Stimulated activated CD4-positive, alpha-beta T cell treated with anti-CD3 and anti-CD28 coated beads, Interleukin-2, amount 100 ng/mL, for 4 hours (primary cell): ENCODE results near the gene ALPL.

Experiments
- DNase-seq: peaks from one replicate; pipeline ENCODE4 v3.0.0-alpha.2; 2020; ENCODE audit warnings: low read depth

ALPL gene

GRCh38 chr1:21598904-21599303, 89.7 kb downstream of the ALPL start:
- no peak for DNase-seq

- DNase-seq = no peak
These were observed 90.2 kb downstream of the ALPL start for GRCh38 chr1:21599402-21599801.

DNA sequence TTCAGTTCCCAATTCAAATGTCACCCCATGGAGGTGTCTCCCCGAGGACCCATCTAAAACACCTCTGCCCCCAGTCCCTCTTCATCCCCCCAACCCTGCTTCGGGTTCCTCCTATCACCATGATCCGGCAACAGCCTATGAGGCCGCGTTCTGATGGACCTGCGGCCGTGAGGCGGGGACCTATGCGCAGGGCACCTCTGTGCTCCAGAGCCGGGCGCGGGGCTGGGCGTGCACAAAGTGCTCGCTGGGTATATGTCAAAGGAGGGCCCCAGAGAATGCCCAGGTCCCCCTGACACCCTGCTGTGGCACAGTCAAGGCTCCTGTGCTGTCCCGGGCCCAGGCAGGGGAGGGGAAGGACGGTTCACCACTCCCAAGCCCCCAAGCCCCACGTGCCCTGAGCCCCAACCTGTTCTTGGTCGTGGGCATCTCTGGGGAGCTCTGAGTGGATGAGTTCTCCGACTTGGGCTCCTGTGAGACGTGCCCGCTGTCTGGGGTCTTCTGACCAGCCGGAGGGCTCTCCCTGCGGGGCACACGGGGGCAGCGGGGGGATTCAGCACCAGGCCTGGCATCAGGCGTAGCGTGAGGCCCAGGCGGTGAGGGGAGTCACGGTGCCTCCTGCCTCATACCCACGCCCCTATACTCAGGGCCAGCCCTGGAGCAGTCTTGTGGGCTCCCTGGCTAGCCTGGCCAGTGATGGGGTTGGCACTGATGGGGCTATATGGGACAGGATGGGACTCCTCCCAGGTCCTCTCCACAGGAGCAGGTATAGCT, 92.2 kb downstream of the ALPL start:
- DNase-seq = no peak

DNA sequence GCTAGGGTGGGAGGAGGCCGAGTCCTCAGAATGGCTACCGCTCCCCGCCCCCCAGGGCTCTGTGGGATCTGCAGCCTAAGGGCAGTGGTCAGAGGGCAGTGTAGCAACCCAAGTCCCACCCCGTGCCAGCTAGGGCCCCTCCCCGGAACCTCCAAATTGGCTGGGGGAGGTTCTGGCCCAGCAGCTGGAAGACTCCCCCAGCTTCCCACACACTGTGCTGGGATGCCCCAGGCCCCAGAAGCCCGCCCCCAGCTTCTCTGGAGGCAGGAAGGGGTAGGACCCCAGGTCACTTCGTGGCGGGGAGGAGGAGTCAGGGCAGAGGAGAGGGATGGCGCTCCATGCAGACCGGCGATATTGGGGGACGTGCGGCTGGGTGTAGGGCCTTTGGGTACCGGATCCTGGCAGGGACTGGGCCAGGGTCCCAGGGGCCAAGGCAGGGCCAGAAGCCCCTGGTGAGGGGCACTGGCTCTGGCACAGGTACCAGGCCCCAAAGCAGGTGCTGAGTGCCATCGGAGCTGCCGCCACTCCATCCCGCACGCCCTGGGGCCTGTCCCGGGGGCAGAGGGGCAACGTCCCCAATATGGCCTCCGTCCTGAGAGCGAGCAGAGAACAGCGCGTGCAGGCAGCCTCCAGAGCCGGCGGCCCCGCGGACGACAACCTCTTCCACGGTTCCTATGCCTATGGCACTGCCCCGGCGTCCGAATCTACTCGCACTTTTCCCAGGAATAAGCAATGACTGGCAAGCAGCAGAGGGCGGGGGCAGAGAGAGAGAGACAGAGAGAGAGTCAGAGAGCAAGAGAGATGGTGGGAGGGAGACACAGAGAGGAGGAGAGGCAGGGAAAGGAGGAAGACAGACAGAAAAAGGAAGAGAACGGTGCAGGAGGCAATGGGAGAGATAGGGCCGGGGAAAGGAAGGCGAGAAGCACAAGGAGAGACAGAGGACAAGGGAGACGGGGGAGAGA, 94.2 kb downstream of the ALPL start:
- no peak for DNase-seq

DNA sequence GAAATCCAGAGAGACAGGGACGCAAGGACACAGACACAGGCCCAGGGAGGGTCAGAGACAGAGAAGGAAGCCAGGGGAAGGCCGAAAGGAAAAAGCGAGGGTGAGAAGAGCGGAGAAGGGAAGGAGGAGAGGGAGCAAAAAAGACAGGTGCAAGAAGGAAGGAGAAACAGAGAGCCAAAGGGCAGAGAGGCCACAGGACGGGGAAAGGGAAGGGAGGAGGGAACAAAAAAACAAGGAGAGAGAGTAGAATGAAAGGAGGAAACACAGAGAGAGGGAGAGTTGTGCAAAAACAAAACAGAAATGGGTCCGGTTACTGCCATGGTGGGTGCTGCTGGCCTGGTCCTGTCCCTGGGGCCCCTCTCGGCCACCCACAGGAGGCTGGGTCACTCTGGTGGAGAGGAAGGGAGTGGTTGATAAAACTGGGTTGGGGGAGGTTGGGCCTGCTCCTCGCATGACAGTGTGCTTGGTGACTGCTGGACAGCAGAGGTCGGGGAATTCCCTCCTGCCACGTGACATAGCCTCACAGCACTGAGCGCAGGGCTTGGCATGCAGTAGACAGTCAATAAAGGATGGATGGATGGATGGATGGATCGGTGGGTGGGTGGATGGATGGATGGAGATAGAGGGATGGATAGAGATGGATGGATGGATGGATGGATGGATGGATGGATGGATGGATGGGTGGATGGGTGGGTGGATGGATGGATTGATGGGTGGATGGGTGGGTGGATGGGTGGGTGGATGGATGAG, 95.2 kb downstream of the ALPL start:
- no peak for DNase-seq

DNA sequence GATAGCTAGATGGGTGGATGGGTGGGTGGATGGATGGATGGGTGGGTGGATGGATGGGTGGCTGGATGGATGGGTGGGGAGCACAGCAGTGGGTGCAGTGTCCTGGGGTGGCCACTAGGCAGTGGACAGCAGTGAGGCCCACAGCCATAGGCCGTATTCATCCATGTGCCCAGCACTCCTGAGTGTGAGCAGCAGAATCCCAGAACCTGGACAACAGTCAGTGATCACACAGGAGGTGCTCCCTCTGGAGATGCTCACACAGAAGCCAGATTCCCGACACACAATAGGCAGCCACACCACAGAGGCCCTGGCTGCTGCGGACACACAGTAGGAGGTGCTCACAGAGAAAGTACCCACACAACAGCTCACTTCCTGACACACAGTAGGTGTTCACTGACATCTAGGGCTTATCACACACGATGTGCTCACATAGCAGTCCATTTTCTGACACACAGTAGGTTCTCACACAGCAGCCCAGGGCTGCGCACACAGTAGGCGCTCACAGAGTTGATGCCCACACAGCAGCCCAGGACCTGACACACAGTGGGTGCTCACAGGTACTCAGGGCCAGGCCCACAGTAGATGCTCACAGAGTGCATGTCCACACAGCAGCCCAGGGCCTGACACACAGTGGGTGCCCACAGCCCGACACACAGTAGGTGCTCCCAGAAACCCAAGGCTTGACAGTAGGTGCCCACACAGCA, 95.9 kb downstream of the ALPL start:
- no peak for DNase-seq

- no peak for DNase-seq
These were observed 96.9 kb downstream of the ALPL start for GRCh38 chr1:21605964-21606705.

DNA sequence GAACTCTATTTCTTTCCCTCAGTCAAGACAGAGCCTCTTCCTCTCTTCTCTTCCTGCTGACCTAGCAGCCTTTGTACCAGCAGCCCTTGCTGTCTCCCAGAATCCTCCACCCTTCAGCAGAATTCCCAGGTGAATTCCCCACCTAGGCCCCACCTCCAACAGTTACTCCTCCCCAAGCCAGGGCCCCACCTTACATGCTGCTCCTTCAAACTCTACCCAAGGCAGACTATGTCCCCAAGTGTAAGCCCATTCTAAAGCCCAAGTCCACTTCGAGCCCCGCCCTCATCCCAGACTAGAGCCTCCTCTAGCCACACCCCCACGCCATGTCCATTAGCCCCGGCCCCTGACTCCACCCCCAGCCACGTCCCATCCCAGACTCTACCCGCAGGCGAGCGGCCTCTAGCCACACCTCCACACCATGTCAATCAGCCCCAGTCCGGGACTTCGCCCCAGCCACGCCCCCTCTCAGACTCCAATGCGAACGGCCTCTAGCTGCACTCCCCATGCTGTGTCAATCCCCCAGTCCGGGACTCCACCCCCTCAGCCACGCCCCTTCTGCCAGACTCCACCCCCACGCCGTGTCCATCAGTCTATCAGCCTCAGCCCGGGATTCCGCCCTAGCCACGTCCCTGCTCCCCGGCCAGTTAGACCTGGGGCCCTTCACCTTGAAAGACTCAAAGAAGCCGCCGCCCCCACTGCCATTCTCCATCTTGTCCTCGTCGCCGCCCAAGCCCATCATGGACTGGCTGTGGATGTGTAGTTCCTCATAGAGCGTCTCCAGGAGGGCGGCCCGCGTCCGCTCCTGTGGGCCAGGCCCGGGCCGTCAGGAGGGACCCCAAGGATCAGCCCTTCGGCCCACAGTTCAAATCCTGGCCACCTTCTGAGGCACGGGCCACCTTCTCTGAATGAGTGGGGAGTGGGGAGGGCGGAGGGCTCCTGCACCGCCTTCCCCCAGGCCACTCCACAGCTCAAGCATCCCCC, 98.6 kb downstream of the ALPL start:
- DNase-seq = peak; percentile 6

- DNase-seq = no peak
These were observed 99.6 kb downstream of the ALPL start for GRCh38 chr1:21608798-21609197.

- no peak for DNase-seq
These were observed 100.8 kb downstream of the ALPL start for GRCh38 chr1:21610027-21610426.

GRCh38 chr1:21610989-21611785, 102.0 kb downstream of the ALPL start:
- no peak for DNase-seq

DNA sequence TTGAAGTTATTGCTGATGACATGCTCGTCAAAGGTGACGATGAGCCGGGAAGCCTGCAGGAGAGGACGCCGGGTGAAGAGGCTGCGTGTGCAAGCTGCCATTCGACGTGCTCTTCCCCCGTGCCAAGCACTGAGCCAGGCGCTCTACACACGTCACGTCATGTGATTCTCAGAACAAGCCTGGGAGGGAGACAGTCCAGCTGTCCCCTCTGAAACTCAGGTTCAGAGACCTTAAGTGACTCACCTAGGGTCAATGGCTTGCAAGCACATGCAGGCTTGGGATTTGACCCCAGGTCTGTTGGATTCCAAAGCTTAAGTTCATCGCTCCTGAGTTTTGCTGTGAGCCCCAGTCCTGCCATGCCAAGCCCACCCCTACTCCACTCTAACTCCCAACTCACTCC, 102.8 kb downstream of the ALPL start:
- DNase-seq = no peak

- DNase-seq = no peak
These were observed 104.0 kb downstream of the ALPL start for GRCh38 chr1:21613072-21613867.

DNA sequence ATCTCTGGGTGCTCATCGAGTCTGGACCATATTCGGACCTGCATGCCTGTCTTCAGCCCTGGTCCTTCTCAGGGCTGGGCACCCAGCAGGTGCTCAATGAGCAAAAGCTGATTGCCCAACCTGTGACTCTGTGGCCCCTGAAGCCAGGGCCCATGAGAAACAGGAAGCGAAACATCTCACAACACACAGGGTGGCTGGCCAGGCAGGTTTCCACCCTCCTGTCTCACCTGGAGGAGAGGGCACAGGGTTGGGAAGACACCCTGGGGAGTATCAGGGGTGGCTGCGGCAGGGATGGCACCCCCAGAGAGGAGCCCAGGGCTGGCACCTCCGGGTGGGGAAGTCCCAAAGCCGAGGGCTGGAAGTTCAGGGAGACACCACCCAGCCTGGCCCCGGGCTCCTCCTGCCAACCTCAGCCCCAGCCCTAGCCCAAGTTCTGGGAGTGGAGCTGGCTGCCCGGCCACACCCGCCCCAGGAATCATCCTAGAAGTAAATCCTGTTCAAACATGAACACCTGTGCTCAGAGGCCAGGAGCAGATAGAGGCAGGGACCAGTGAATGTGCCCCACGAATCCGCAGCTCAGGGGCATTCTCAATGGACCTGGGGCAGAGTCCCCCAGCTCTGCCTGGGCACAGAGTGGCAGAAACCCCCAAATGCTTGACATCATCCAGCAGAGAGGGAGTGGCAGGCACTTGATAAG, 105.3 kb downstream of the ALPL start:
- DNase-seq = no peak

DNA sequence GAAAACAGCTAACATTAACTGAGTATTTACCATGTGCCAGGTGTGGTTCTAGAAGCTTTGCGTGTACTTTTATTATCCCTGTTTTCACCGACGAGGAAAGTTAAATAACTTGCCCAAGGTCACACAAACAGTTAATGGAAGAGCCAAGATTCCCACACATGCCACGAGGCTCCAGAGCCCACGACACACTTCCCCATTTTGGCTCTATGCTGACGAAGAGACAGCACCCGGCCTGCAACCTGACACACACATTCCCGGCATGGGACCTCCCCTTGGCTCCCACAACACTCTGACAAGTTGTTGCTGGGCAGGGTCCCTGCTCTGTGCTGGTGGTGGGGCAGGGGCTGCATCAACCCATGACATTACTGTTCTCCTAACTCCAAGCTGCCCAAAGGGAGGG, 107.1 kb downstream of the ALPL start:
- no peak for DNase-seq

DNA sequence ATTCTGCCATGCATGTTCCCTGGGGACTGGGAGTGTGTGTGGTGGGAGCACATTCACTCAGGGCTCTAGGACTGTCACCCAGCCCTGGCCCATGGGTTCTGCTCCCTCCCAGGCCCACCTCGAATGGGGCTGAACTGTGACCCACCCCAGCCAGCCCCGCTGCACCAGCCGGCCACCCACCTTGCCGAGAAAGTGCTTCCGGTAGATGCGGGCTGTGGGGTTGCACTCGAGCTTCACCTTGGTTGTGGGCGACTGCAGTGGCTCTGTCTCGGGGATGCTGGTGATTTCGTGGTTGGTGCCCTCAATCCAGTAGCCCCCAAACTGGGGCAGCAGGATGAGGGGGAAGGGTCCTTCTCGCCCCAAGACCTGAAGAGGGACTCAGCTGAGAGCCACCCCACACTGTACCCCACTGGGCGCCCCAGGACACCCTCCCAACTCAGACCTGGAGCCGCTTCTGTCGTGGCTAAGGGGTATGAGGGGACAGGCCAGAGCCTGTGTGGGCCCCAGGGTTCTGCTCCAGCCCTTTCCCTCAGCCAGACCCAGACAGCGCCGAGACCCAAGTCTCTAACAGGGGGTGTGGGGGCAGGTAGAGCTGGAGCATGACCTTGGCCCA, 108.0 kb downstream of the ALPL start:
- DNase-seq = no peak

GRCh38 chr1:21618059-21618458, 108.8 kb downstream of the ALPL start:
- no peak for DNase-seq
